H9 (cell line): ENCODE measurements around the gene PLEKHN1. TPM values are rescaled to one million over a fixed set of nuclear protein-coding genes. Genes with fewer than 3 reads are reported as not detected.

Source experiments
- DNase-seq: peaks from one replicate; pipeline ENCODE4 v3.0.0-alpha.2; 2017
- H2AFZ ChIP-seq: one replicate; pipeline ENCODE4 v1.6.1; 2013; ENCODE audit warnings: mild to moderate bottlenecking, low read length, control low read depth, moderate library complexity
- H2AK5ac ChIP-seq: 2 replicates; pipeline ENCODE4 v1.6.1; 2013; ENCODE audit warnings: low read length, control low read depth, mixed read lengths; ENCODE audit not compliant: insufficient read length
- H2BK120ac ChIP-seq: one replicate; pipeline ENCODE4 v1.6.1; 2013; ENCODE audit warnings: low read depth, mild to moderate bottlenecking, low read length, control low read depth, inconsistent platforms; ENCODE audit not compliant: poor library complexity, severe bottlenecking
- H2BK12ac ChIP-seq: 2 replicates; pipeline ENCODE4 v1.6.1; 2013; ENCODE audit warnings: low read length, control low read depth, mixed read lengths, low read depth; ENCODE audit not compliant: insufficient read length
- H2BK15ac ChIP-seq: 2 replicates; pipeline ENCODE4 v1.6.1; 2013; ENCODE audit warnings: low read depth, low read length, control low read depth
- H2BK20ac ChIP-seq: one replicate; pipeline ENCODE4 v1.6.1; 2013; ENCODE audit warnings: low read depth, mild to moderate bottlenecking, low read length, control low read depth, inconsistent platforms; ENCODE audit not compliant: poor library complexity, severe bottlenecking
- H2BK5ac ChIP-seq: 2 replicates; pipeline ENCODE4 v1.6.1; 2013; ENCODE audit warnings: low read length, control low read depth, mixed read lengths; ENCODE audit not compliant: insufficient read length
- H3K14ac ChIP-seq: 2 replicates; pipeline ENCODE4 v1.6.1; 2013; ENCODE audit warnings: low read length, control low read depth; ENCODE audit not compliant: insufficient read depth
- H3K18ac ChIP-seq: 2 replicates; pipeline ENCODE4 v1.6.1; 2013; ENCODE audit warnings: low read depth, mild to moderate bottlenecking, mixed read lengths, low read length, control low read depth; ENCODE audit not compliant: insufficient read length
- H3K23ac ChIP-seq: 2 replicates; pipeline ENCODE4 v1.6.1; 2013; ENCODE audit warnings: low read length, control low read depth, mixed read lengths, low read depth; ENCODE audit not compliant: insufficient read length
- H3K23me2 ChIP-seq: 2 replicates; pipeline ENCODE4 v1.6.1; 2013; ENCODE audit warnings: low read depth, mild to moderate bottlenecking, mixed read lengths, low read length, control low read depth; ENCODE audit not compliant: insufficient read length, poor library complexity, severe bottlenecking
- H3K27ac ChIP-seq: 2 replicates; pipeline ENCODE4 v1.5.1; 2013; ENCODE audit warnings: low read length, control low read depth, mixed read lengths, low read depth; ENCODE audit not compliant: insufficient read length
- H3K27me3 ChIP-seq: 2 replicates; pipeline ENCODE4 v1.6.1; 2013; ENCODE audit warnings: low read length, control low read depth, inconsistent platforms; ENCODE audit not compliant: insufficient read depth
- H3K4ac ChIP-seq: 2 replicates; pipeline ENCODE4 v1.6.1; 2013; ENCODE audit warnings: low read depth, mild to moderate bottlenecking, control low read depth, inconsistent platforms, low read length, moderate library complexity
- H3K4me1 ChIP-seq: 2 replicates; pipeline ENCODE4 v1.6.1; 2013; ENCODE audit warnings: low read length, control low read depth, inconsistent platforms; ENCODE audit not compliant: insufficient read depth
- H3K4me2 ChIP-seq: 2 replicates; pipeline ENCODE4 v1.6.1; 2013; ENCODE audit warnings: low read length, control low read depth, mixed read lengths; ENCODE audit not compliant: insufficient read length, insufficient read depth
- H3K56ac ChIP-seq: 2 replicates; pipeline ENCODE4 v1.6.1; 2013; ENCODE audit warnings: low read depth, mild to moderate bottlenecking, mixed read lengths, low read length, control low read depth; ENCODE audit not compliant: insufficient read length
- H3K79me1 ChIP-seq: 2 replicates; pipeline ENCODE4 v1.6.1; 2013; ENCODE audit warnings: low read depth, mild to moderate bottlenecking, moderate library complexity, low read length, control low read depth, inconsistent platforms; ENCODE audit not compliant: insufficient read depth, poor library complexity, severe bottlenecking
- H3K79me2 ChIP-seq: 2 replicates; pipeline ENCODE4 v1.6.1; 2013; ENCODE audit warnings: low read length, control low read depth, inconsistent platforms; ENCODE audit not compliant: insufficient read depth
- H3K9ac ChIP-seq: 2 replicates; pipeline ENCODE4 v1.6.1; 2013; ENCODE audit warnings: low read length, control low read depth, mixed read lengths; ENCODE audit not compliant: insufficient read length; ENCODE audit errors: extremely low read depth
- H3K9me3 ChIP-seq: one replicate; pipeline ENCODE4 v1.6.1; 2013; ENCODE audit warnings: low read depth, low read length, inconsistent platforms; ENCODE audit not compliant: control insufficient read depth
- H3T11ph ChIP-seq: one replicate; pipeline ENCODE4 v1.6.1; 2013; ENCODE audit warnings: mild to moderate bottlenecking, low read length, control low read depth, inconsistent platforms
- H4K20me1 ChIP-seq: one replicate; pipeline ENCODE4 v1.6.1; 2013; ENCODE audit not compliant: control insufficient read depth, insufficient read length, insufficient read depth
- H4K5ac ChIP-seq: 2 replicates; pipeline ENCODE4 v1.6.1; 2013; ENCODE audit warnings: low read depth, mild to moderate bottlenecking, mixed read lengths, low read length, control low read depth; ENCODE audit not compliant: insufficient read length
- H4K8ac ChIP-seq: replicated peaks from 2 replicates; pipeline ENCODE4 v1.6.1; 2013; ENCODE audit warnings: low read length, control low read depth, mixed read lengths, low read depth; ENCODE audit not compliant: insufficient read length
- H4K91ac ChIP-seq: 2 replicates; pipeline ENCODE4 v1.6.1; 2013; ENCODE audit warnings: low read depth, mild to moderate bottlenecking, moderate library complexity, mixed read lengths, low read length, control low read depth; ENCODE audit not compliant: insufficient read length
- H3K27ac Mint-ChIP-seq, 3 experiments: 2 replicates in 2 of 3; 3 replicates in 1 of 3; pipeline ENCODE4 v1.8.0; 2020 to 2021; ENCODE audit warnings: mixed read lengths in 3 of 3, mild to moderate bottlenecking in 1 of 3, moderate library complexity in 1 of 3
- H3K27me3 Mint-ChIP-seq: 2 replicates; pipeline ENCODE4 v1.8.0; 2021; ENCODE audit warnings: low read depth, mild to moderate bottlenecking, moderate library complexity, mixed read lengths
- H3K36me3 Mint-ChIP-seq, 3 experiments: 2 replicates in 2 of 3; 3 replicates in 1 of 3; pipeline ENCODE4 v1.8.0; 2020 to 2021; ENCODE audit warnings: low read depth in 3 of 3, mixed read lengths in 3 of 3; ENCODE audit not compliant: insufficient read depth in 1 of 3
- H3K4me1 Mint-ChIP-seq, 2 experiments: 2 replicates each; pipeline ENCODE4 v1.8.0; 2020; ENCODE audit warnings: mixed read lengths in 2 of 2
- H3K4me3 Mint-ChIP-seq, 2 experiments: 2 replicates in 1 of 2; 3 replicates in 1 of 2; pipeline ENCODE4 v1.8.0; 2020 to 2021; ENCODE audit warnings: mild to moderate bottlenecking in 2 of 2, mixed read lengths in 2 of 2, moderate library complexity in 1 of 2
- H3K9me3 Mint-ChIP-seq, 2 experiments: 2 replicates in 1 of 2; 3 replicates in 1 of 2; pipeline ENCODE4 v1.8.0; 2020; ENCODE audit warnings: mild to moderate bottlenecking in 2 of 2, mixed read lengths in 2 of 2, moderate library complexity in 1 of 2
- WGBS: extraction: QIAGEN DNeasy Blood & Tissue Kit; methylation state at CpG from one replicate; pipeline ENCODE4 v1.1.7; 2013; ENCODE audit warnings: missing lambda C conversion rate, low lambda C conversion rate, mixed read lengths; ENCODE audit not compliant: insufficient read length; ENCODE audit errors: extremely low coverage; 5-methylcytosine and 5-hydroxymethylcytosine counted together
- total RNA-seq: library from RNA; stranded (reverse); gene quantifications from 2 replicates; pipeline ENCODE4 v1.2.1, GENCODE V29; 2021
- TF ChIP-seq, protein P1 (sequence below): fragments of 200-600 bp; sonication (generic); conservative IDR thresholded peaks from 3 replicates; pipeline ENCODE4 v1.8.0; 2021; ENCODE audit warnings: antibody characterized with exemption, mild to moderate bottlenecking

The PLEKHN1 gene
- total RNA-seq, 1 experiment from 2014 or later, result 3.0 TPM

DNA sequence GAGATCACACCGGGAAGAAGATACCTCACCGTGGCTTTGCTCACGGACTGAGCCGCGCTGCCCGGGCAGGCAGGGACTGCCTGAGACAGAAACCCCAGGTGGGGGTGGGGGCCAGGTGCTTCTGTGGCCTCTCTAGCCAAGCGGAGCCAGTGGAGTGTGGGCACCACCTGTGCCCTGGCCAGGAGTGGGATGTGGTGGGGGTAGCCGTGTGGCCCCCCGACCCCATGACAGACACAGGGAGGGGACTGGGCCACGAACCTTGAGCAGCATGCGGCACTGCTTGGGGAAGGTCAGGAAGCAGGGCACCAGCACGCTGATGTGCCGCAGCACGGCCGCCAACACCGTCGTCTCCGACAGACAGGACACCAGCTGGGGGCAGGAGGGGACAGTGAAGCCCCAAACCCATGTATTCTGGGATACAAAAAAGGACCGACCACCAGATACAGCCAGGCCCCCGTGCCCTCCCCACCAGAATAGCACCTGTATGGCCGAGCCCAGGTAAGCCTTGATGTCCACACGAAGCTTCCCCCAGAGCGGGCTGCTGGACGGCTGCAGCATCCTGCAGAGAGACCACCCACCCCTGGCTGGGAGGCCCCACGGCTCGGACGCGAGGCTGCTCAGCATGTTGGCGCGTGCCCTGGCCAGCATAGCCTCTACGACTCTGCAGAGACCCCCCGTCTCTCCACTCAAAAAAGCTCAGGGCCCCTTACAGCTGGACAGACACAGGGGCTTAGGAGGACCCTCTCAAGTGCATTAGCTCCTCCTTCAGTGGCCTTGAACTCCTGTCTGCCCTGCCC is 12.6 kb upstream of the PLEKHN1 start:
- Histone ChIP-seq H3K4me1 (no peaks in the 10 kb centered on the region), H3K4ac (no peak overlapping the region), H2BK12ac (no peak overlapping the region), H3K27me3 (no peaks in the 10 kb centered on the region), H2BK5ac (no peak overlapping the region), H4K20me1 (no peaks in the 10 kb centered on the region), H3K9ac (no peak overlapping the region), H2BK15ac (no peak overlapping the region), H3K79me1 (peaks cover 2% of the 10 kb centered on the region), H3T11ph (no peak overlapping the region), H3K56ac (no peak overlapping the region), H4K91ac (no peak overlapping the region), H3K18ac (no peak overlapping the region), H3K23ac (no peak overlapping the region), H2BK120ac (no peak overlapping the region), H3K27ac (no peak overlapping the region), H3K14ac (no peak overlapping the region), H3K79me2 (peaks cover 3% of the 10 kb centered on the region; the same call in 1 of the 2 replicates), H2BK20ac (no peak overlapping the region), H3K9me3 (no peaks in the 10 kb centered on the region), H4K5ac (no peak overlapping the region), H3K23me2 (no peaks in the 10 kb centered on the region), H4K8ac (no peak overlapping the region), H2AK5ac (no peak overlapping the region), H2AFZ (no peak overlapping the region), H3K4me2 (no peak overlapping the region)
- H3K27me3 Mint-ChIP-seq, result no peaks in the 10 kb centered on the region
- no peak for DNase-seq
- peaks cover 7 to 16% of the 10 kb centered on the region in 2 experiments for H3K4me1 Mint-ChIP-seq
- H3K9me3 Mint-ChIP-seq, result no peaks in the 10 kb centered on the region; a peak in 2 of 5 replicates
- no CpG with 5 or more reads among the region's 32 CpGs for WGBS
- peaks cover 38 to 83% (median 70%) of the 10 kb centered on the region in 3 experiments; a peak in 6 of 7 replicates for H3K36me3 Mint-ChIP-seq
- TF ChIP-seq, protein P1, sequence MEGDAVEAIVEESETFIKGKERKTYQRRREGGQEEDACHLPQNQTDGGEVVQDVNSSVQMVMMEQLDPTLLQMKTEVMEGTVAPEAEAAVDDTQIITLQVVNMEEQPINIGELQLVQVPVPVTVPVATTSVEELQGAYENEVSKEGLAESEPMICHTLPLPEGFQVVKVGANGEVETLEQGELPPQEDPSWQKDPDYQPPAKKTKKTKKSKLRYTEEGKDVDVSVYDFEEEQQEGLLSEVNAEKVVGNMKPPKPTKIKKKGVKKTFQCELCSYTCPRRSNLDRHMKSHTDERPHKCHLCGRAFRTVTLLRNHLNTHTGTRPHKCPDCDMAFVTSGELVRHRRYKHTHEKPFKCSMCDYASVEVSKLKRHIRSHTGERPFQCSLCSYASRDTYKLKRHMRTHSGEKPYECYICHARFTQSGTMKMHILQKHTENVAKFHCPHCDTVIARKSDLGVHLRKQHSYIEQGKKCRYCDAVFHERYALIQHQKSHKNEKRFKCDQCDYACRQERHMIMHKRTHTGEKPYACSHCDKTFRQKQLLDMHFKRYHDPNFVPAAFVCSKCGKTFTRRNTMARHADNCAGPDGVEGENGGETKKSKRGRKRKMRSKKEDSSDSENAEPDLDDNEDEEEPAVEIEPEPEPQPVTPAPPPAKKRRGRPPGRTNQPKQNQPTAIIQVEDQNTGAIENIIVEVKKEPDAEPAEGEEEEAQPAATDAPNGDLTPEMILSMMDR, result no peak
- H3K4me3 Mint-ChIP-seq, result no peak overlapping the region; a peak in 1 of 5 replicates
- no peak overlapping the region for H3K27ac Mint-ChIP-seq
